ENCODE measurements around the gene LDLRAD3. TPM values are rescaled to one million over a fixed set of nuclear protein-coding genes. Genes with fewer than 3 reads are reported as not detected.

The LDLRAD3 gene
- total and polyA plus RNA-seq, 10 donors = 1.5 to 9.6 (median 8.1) TPM

DNA sequence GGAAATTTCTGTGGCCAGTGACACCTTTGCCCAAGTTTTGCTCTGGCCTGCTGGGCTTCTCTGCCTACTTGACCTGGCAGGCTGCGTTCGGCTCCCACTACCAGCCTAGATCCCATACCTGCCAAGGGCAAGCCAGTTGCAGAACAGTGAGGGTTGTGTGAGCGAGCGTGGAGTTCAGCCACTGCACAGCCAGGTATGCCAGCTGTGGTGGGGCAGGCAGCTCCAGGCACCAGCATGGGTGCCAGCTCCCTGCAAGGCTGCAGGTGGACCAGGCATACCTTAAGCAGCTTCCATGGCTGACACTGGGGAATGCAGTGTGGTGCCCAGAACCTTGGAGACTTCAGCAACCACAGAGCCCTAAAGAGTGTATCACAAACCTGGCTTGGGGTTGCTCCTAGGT, 133.5 kb downstream of the LDLRAD3 start:
- Histone ChIP-seq H3K27me3 (replicated peaks in 1 of 7) (no peaks in the 10 kb centered on the region), H3K4me3 (no peak overlapping the region), H3K4me1 (peaks cover 0 to 9% (median 0%) of the 10 kb centered on the region in 6 donors), H3K36me3 (peaks cover 0 to 4% (median 0%) of the 10 kb centered on the region in 6 donors), H3K9me3 (peaks cover 0 to 11% (median 0%) of the 10 kb centered on the region in 8 donors), H3K27ac (no peak overlapping the region)
- intact Hi-C loops (cut with DNase I; ENCODE audit: low total_unique reads) = no loop called here
- no peak for TF ChIP-seq POLR2A (IDR thresholded peaks at IDR 0.05)
- no peak for TF ChIP-seq POLR2AphosphoS5 (IDR thresholded peaks at IDR 0.05)
- TF ChIP-seq, protein P1, sequence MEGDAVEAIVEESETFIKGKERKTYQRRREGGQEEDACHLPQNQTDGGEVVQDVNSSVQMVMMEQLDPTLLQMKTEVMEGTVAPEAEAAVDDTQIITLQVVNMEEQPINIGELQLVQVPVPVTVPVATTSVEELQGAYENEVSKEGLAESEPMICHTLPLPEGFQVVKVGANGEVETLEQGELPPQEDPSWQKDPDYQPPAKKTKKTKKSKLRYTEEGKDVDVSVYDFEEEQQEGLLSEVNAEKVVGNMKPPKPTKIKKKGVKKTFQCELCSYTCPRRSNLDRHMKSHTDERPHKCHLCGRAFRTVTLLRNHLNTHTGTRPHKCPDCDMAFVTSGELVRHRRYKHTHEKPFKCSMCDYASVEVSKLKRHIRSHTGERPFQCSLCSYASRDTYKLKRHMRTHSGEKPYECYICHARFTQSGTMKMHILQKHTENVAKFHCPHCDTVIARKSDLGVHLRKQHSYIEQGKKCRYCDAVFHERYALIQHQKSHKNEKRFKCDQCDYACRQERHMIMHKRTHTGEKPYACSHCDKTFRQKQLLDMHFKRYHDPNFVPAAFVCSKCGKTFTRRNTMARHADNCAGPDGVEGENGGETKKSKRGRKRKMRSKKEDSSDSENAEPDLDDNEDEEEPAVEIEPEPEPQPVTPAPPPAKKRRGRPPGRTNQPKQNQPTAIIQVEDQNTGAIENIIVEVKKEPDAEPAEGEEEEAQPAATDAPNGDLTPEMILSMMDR (IDR thresholded peaks at IDR 0.05 in 8 of 11, conservative IDR thresholded peaks at IDR 0.05 in 3 of 11) = no peak
- DNase-seq = no peak
- 90 to 97% (median 95%) methylated on average over 2 to 4 of the region's 4 CpGs for WGBS, 5 donors

- no peak overlapping the region for H3K27ac ChIP-seq
- WGBS, 5 donors = 82 to 93% (median 89%) methylated on average over 9 to 10 of the region's 10 CpGs
- no peak overlapping the region for H3K4me3 ChIP-seq
- intact Hi-C loops (cut with DNase I; ENCODE audit: low total_unique reads) = no loop called here
- no peaks in the 10 kb centered on the region for H3K27me3 ChIP-seq (replicated peaks in 1 of 7)
- DNase-seq = no peak
- TF ChIP-seq, protein P1 (IDR thresholded peaks at IDR 0.05 in 8 of 11, conservative IDR thresholded peaks at IDR 0.05 in 3 of 11) = no peak
- TF ChIP-seq POLR2A (IDR thresholded peaks at IDR 0.05) (no peak), POLR2AphosphoS5 (IDR thresholded peaks at IDR 0.05) (no peak)
- peaks cover 0 to 11% (median 0%) of the 10 kb centered on the region in 8 donors for H3K9me3 ChIP-seq
- peaks cover 0 to 9% (median 0%) of the 10 kb centered on the region in 6 donors for H3K36me3 ChIP-seq
- H3K4me1 ChIP-seq = peaks cover 0 to 7% (median 0%) of the 10 kb centered on the region in 6 donors
Measured at GRCh38 chr11:36077886-36078685, 134.2 kb downstream of the LDLRAD3 start.

DNA sequence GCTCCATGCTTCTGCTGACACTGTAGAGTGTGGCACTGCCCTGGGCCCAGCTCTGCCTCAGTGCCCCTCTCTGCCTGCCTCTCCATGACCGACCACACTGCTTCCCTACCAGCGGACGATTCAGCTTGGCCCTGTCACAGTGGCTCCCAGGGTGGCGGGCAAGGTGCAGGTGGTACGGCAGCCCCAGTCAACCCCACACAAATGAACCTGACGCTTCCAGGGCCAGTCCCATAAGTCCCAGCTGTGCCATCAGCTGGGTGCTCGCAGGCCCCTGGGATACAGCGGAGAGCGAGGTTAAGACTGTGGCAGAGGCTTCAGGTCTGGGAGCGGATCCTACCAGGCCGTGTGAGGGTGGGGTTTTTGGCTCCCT, 134.8 kb downstream of the LDLRAD3 start:
- TF ChIP-seq, protein P1 (IDR thresholded peaks at IDR 0.05 in 8 of 11, conservative IDR thresholded peaks at IDR 0.05 in 3 of 11) = no peak
- TF ChIP-seq POLR2AphosphoS5 (IDR thresholded peaks at IDR 0.05) (no peak), POLR2A (IDR thresholded peaks at IDR 0.05) (no peak)
- Histone ChIP-seq H3K27ac (no peak overlapping the region), H3K9me3 (peaks cover 0 to 11% (median 0%) of the 10 kb centered on the region in 8 donors), H3K4me1 (peaks cover 0 to 2% (median 0%) of the 10 kb centered on the region in 6 donors), H3K4me3 (no peak overlapping the region), H3K36me3 (peaks cover 0 to 9% (median 0%) of the 10 kb centered on the region in 6 donors), H3K27me3 (replicated peaks in 1 of 7) (no peaks in the 10 kb centered on the region)
- intact Hi-C loops (cut with DNase I; ENCODE audit: low total_unique reads) = no loop called here
- 90 to 97% (median 92%) methylated on average over 6 to 11 of the region's 11 CpGs for WGBS, 5 donors
- DNase-seq = no peak

DNA sequence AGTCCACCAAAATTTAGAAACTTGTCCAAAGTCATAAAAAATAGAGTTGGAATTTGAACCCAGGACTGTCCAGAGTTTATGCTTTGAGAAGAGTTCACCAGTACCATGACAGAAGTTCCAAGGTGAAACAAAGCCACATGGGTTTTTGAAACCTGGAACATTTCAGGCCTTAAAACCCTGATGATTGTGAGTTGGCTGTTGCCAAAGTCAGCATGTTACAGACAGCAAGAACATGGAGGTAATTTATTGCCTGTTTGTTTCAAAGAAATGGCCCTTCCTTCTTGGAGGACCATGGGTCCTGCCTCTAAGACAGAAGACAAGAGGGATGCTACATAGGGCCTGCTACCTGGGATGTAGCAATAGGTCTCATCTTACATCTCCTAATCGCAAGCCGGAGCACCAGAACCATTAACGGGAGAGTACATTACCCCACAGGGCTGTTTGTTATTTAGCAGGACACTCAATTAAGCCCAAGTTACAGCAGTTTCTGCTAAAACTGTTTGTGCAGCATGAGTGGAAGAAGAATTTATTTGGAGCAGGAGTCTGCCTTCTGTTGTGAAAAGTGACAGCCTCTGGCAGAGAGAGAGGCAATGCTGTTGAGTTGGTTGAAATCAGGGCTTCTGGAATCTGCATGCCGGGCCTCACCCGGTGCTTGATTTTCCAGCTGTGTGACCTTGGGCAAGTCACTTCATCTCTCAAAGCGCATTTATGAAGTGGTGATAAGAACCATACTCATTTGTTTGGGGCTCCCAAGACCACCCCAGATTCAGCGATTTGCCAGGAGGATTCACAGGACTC, 136.2 kb downstream of the LDLRAD3 start:
- Histone ChIP-seq H3K4me3 (no peak overlapping the region), H3K9me3 (peaks cover 0 to 15% (median 5%) of the 10 kb centered on the region in 8 donors), H3K27me3 (replicated peaks in 1 of 7) (no peaks in the 10 kb centered on the region), H3K36me3 (peaks cover 0 to 9% (median 0%) of the 10 kb centered on the region in 6 donors), H3K27ac (no peak overlapping the region), H3K4me1 (no peaks in the 10 kb centered on the region)
- 76 to 96% (median 93%) methylated on average over 7 of the region's 7 CpGs for WGBS, 5 donors
- DNase-seq = no peak
- TF ChIP-seq POLR2A (IDR thresholded peaks at IDR 0.05) = no peak
- TF ChIP-seq, protein P1 (IDR thresholded peaks at IDR 0.05 in 8 of 11, conservative IDR thresholded peaks at IDR 0.05 in 3 of 11) = no peak
- no peak for TF ChIP-seq POLR2AphosphoS5 (IDR thresholded peaks at IDR 0.05)
- intact Hi-C loops (cut with DNase I; ENCODE audit: low total_unique reads) = no loop called here

All from spleen (tissue), 11 donors.